A549 (cell line): ENCODE data around the gene HS3ST1.

Experiments
- CBX2 ChIP-seq: fragments of 200-600 bp; sonication (generic); IDR thresholded peaks from 2 replicates; pipeline ENCODE4 v1.6.1; 2016; ENCODE audit warnings: low read depth, mild to moderate bottlenecking, borderline replicate concordance
- CEBPB ChIP-seq, 2 experiments: fragments of >200 bp in 1 of 2; sonication (Bioruptor Twin) in 1 of 2; formaldehyde crosslinking in 1 of 2; IDR thresholded peaks; 2 replicates each; pipeline ENCODE4 v1.6.1; 2012 to 2016
- CTCF ChIP-seq: fragments of >200 bp; sonication (Bioruptor Twin); formaldehyde crosslinking; IDR thresholded peaks from 3 replicates; pipeline ENCODE4 v1.5.1; 2016
- ELK1 ChIP-seq: fragments of 150-350 bp; IDR thresholded peaks from 2 replicates; pipeline ENCODE4 v1.6.1; 2014; ENCODE audit warnings: low read depth, mild to moderate bottlenecking, low read length
- ESRRA ChIP-seq: fragments of 150-350 bp; IDR thresholded peaks from 2 replicates; pipeline ENCODE4 v1.6.1; 2014; ENCODE audit warnings: mild to moderate bottlenecking, low read length, borderline replicate concordance
- POLR2A ChIP-seq: IDR thresholded peaks from 2 replicates; pipeline ENCODE4 v1.6.1; 2012; ENCODE audit warnings: mild to moderate bottlenecking, low read length
- POLR2AphosphoS2 ChIP-seq: conservative IDR thresholded peaks from 2 replicates; pipeline ENCODE4 v1.6.1; 2012; ENCODE audit warnings: low read length, improper control_type of control experiment, inconsistent platforms
- RAD21 ChIP-seq, 2 experiments: fragments of >200 bp in 1 of 2; sonication (Bioruptor Twin) in 1 of 2; formaldehyde crosslinking in 1 of 2; IDR thresholded peaks in 1 of 2; conservative IDR thresholded peaks in 1 of 2; 2 replicates in 1 of 2; 3 replicates in 1 of 2; pipeline ENCODE4 v1.6.1; 2012 to 2018; ENCODE audit warnings: inconsistent platforms in 1 of 2
- REST ChIP-seq: fragments of 200-600 bp; sonication (generic); IDR thresholded peaks from 2 replicates; pipeline ENCODE4 v1.6.1; 2016; ENCODE audit warnings: antibody characterized with exemption, mild to moderate bottlenecking, moderate library complexity
- RFX5 ChIP-seq: fragments of 450-650 bp; IDR thresholded peaks from 2 replicates; pipeline ENCODE4 v1.7.1; 2014; ENCODE audit warnings: antibody characterized with exemption, mild to moderate bottlenecking, moderate library complexity
- TF ChIP-seq, protein P1 (sequence below): fragments of >200 bp; sonication (Bioruptor Twin); formaldehyde crosslinking; IDR thresholded peaks from 3 replicates; pipeline ENCODE4 v1.6.1; 2016
- TF ChIP-seq, protein P2 (sequence below): IDR thresholded peaks from 2 replicates; pipeline ENCODE4 v1.6.1; 2012

- TF ChIP-seq CTCF = no peak
- TF ChIP-seq CBX2 = no peak
- no peak for TF ChIP-seq CEBPB (IDR thresholded peaks at IDR 0.05)
- TF ChIP-seq, protein P1, sequence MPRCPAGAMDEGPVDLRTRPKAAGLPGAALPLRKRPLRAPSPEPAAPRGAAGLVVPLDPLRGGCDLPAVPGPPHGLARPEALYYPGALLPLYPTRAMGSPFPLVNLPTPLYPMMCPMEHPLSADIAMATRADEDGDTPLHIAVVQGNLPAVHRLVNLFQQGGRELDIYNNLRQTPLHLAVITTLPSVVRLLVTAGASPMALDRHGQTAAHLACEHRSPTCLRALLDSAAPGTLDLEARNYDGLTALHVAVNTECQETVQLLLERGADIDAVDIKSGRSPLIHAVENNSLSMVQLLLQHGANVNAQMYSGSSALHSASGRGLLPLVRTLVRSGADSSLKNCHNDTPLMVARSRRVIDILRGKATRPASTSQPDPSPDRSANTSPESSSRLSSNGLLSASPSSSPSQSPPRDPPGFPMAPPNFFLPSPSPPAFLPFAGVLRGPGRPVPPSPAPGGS = no peak
- TF ChIP-seq RAD21 (conservative IDR thresholded peaks at IDR 0.05 in 1 of 2, IDR thresholded peaks at IDR 0.05 in 1 of 2) = no peak
- TF ChIP-seq POLR2A = no peak
- TF ChIP-seq, protein P2, sequence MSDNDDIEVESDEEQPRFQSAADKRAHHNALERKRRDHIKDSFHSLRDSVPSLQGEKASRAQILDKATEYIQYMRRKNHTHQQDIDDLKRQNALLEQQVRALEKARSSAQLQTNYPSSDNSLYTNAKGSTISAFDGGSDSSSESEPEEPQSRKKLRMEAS = no peak
- no peak for TF ChIP-seq ELK1
- no peak for TF ChIP-seq REST
- TF ChIP-seq POLR2AphosphoS2 = no peak
- no peak for TF ChIP-seq RFX5
- TF ChIP-seq ESRRA = no peak
Measured at GRCh38 chr4:11415409-11416070, 13.2 kb downstream of the HS3ST1 start.
